GM19023 (cell line): ENCODE measurements around the gene PAFAH1B2.
"Not testable (repeated sequence)": the region's sequence is repeated elsewhere in the genome, so short reads cannot be mapped to it uniquely, and the experiment has no call there.

ENCODE experiments used
- ATAC-seq: cut with Tn5 transposase; IDR thresholded peaks from one replicate; pipeline ENCODE4 v1.9.1; 2021; ENCODE audit warnings: mild to moderate bottlenecking, moderate library complexity; ENCODE audit not compliant: unreplicated experiment

Gene PAFAH1B2

DNA sequence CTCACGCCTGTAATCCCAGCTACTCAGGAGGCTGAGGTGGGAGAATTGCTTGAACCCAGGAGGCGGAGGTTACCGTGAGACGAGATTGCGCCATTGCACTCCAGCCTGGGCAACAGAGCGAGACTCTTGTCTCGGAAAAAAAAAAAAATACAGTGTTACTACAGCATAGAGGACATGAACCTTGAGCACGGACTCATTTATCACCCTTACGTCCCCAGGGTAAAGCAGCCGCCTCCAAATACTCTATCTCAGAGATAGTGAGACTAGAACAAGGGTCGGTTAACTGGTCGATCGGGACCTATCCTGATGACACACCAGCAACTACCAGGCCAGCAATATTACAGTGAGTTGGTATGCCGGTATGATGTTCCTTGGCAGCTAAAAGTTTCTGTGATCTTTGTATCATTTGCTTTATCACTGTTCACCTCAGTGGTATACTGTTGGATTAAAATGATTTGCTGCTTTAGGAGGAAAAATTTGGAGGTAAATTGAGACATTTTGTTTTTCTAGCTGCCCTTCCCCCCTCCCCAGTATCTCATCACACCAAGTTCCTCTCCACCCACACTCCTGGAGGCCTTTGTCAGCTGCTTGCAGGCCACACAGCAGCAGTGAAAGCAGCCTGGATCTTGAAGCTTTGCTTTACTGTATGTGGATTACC lies 27.4 kb downstream of the PAFAH1B2 start:
- no peak for ATAC-seq

DNA sequence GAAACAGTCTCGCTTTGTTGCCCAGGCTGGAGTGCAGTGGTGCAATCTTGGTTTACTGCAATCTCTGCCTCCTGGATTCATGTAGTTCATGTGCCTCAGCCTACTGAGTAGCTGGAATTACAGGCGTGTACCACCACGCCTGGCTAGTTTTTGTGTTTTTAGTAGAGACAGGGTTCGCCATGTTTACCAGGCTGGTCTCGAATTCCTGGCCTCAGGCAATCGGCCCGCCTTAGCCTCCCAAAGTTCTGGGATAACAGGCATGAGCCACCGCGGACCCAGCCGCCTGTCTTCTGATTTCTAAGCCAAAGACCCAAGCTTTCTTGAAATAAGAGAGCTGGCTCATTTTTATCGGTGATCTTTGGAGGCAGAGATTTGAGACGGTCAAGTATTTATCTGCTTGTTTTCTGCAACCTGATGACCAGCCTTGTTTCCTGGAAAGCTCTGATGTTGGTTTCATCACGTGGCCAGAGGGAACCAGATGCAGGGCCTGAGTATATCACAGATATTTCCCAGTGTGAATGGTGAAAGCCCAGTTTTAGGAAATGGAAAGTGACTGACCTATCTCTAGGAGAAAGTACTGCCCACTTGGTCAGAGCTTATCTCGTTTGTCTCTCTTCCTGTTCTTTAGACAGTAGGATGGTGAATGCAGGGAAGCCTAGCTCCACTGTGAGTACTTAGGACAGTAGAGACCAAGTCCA lies 28.8 kb downstream of the PAFAH1B2 start:
- ATAC-seq = no peak

DNA sequence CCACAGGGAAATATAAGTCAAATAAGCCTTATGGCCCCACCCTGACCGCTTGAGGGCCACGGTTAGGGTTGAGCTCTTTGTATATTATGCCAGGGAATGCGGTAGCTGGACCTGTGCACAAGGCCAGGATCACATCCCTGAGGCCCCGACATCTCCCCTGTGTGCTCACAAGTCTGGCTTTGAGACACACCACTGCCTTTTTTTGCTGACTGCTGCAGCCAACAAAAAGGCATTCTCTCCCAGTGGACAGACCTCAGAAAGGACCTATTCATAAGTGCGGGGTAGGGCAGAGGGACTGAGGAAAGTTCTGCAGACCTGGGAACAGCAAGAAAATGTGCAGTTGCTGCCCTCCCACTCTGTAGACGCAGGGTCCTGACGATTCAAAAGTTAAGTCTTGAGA lies 31.0 kb downstream of the PAFAH1B2 start:
- no peak for ATAC-seq

DNA sequence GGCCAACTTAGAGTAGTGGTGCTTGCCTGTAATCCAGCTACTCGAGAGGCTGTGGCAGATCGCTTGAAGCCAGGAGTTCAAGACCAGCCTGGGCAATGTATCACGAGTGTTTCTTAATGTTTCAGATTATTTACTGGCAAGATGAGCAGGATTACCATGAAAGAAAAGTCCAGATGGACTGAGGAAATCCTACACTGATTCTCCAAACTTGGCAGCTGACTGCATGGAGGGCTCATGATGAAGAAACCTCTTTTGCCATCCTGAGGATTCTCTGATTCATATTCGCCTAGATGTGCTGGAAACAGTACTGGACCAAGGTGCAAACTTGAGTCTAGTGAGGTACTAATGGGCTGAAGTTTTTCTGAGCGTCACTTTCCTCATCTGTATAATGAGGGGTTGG lies 31.7 kb downstream of the PAFAH1B2 start:
- no peak for ATAC-seq

DNA sequence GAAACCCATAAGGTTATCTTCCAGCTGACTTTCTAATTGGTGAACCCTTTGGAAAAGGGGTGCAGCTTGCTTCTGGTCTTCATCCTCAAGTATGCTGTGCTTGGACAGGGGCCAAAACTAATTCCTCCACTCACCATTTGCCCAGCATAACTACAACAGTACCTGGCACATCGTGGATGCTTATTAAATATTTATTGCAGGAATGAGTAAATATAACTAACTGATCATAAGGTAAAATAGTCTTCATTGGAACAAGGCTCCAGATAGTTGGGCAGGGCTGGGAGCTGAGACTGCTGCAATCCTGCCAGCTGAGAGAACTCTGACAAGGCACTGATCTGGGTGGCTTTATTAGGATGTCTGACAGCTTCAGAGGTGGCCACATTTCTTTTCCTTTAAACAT lies 32.1 kb downstream of the PAFAH1B2 start:
- ATAC-seq = no peak

DNA sequence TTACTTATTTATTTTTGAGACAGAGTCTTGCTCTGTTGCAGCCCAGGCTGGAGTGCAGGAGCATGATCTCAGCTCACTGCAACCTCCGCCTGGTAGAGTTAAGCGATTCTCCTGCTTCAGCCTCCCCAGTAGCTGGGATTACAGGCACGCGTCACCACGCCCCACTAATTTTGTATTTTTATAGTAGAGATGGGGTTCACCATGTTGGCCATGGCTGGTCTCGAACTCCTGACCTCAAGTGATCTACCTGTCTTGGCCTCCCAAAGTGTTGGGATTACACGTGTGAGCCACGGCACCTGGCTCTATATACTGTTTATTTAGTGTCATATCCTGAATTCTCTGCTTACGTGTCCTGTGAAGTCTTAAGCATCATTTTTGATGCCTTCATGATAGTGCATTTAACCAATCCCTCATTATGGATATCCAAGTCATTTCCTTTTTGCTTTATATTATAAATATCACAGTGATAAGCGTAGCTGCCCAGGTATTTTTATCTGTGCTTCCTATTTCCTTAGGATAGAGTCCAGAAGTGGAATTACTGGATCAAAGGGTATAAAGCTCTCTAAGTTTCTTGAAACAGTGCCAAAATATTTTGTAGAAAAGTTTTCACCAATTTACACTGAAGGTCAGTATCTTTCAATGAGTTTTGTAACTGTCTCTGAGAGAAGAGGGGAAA lies 33.6 kb downstream of the PAFAH1B2 start:
- ATAC-seq = no peak

DNA sequence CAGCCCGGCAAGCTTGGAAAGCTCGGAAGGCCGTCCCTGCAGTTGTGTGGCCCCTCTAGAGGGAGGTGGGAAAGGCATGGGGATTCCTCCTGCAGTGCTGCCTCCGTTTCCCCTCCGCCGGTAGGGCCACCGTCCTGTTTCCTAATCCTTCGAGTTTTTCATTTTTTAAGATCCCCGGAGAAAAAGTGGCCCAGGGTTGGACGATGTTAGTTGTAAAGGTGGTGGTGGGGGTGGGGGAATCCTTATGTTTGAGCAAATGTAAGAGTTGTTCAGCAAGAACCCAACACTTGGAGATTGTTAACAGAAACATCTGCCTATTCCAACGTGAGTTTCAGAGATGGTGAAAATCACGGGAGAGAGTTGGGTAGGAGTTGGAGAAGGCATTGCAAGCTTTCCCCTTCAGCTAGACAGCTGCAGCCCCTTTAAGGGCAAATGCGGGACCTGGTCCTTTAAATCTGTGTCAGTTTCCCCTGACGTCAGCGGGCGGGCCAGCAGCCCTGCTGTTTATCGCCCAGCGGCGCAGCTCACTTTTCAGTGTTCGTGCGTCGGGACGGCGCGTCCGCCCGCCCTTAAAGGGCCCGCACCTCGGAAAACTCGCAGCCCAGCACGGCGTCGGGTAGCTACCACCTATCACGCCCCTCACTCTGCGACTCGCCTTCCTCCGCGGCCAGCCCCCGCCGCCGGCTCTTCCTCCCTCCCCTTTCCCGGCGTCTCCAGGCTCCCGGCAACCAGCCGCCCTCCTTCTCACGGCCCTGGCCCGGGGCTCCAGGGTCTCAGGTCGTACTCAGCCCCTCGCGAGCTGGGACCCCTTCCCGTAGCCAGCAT lies 34.3 kb downstream of the PAFAH1B2 start, which contains the start of gene SIDT2:
TSS of gene SIDT2 (plus strand) at position 534 of the 825 bp plus-strand sequence. CDS start 521 bp downstream, outside the sequence.
- peak; percentile 90 for ATAC-seq

DNA sequence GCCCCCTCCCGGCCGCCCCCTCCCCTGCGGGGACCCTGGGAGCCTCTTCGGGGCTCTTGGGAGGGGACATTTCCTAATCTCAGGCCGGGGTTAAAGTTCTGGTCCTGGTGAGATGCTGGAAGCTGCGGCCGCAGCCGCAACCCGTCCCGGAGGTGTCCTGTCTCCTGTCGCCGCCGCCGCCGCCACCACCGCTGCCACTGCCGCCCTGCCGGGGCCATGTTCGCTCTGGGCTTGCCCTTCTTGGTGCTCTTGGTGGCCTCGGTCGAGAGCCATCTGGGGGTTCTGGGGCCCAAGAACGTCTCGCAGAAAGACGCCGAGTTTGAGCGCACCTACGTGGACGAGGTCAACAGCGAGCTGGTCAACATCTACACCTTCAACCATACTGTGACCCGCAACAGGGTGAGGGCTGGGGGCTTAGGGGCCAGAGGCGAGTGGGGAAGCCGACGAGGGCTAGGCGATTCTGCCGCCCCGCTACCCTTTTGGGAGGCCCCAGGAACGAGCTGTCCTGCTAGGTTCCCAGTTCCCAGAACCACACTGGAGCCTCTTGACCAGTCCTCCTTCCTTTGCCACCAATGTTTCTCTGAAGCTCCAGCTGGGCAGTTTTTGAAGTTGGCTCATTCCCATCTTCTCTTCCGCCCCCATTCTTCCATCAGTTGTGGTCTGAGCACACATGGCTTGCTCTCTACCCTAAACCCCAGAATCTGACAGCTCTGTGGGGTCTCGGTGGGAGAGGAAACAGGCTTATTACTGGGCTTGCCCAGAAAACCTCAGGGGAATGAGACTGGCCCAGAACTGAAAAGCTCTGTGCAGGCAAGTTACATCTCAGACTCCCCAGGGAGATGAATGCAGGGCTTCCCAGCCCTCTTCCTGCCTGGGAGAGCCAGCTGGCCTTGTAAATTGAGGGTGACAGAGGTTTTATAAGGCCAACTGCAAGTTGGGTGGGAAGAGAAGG lies 35.2 kb downstream of the PAFAH1B2 start:
- ATAC-seq = peak; percentile 42

DNA sequence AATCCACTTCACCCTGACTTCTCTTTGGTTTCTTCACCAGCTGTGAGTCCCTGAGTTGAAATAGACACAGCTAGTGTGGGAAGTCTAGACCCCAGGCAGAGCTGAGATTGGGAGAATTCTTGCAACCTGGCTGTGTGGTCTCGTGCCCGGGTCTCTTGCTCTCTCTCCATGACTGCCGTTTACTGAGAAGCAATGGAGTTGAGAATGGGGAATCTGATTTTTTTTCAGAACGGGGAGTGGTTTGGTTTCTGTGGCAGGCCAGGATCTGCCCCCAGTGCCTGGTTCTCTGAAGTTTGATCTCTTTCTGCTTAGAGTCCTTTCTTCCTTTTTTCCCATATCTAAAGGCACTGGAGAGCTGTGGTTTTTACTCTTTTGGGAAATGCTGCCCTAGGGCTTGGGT lies 35.9 kb downstream of the PAFAH1B2 start:
- no peak for ATAC-seq

DNA sequence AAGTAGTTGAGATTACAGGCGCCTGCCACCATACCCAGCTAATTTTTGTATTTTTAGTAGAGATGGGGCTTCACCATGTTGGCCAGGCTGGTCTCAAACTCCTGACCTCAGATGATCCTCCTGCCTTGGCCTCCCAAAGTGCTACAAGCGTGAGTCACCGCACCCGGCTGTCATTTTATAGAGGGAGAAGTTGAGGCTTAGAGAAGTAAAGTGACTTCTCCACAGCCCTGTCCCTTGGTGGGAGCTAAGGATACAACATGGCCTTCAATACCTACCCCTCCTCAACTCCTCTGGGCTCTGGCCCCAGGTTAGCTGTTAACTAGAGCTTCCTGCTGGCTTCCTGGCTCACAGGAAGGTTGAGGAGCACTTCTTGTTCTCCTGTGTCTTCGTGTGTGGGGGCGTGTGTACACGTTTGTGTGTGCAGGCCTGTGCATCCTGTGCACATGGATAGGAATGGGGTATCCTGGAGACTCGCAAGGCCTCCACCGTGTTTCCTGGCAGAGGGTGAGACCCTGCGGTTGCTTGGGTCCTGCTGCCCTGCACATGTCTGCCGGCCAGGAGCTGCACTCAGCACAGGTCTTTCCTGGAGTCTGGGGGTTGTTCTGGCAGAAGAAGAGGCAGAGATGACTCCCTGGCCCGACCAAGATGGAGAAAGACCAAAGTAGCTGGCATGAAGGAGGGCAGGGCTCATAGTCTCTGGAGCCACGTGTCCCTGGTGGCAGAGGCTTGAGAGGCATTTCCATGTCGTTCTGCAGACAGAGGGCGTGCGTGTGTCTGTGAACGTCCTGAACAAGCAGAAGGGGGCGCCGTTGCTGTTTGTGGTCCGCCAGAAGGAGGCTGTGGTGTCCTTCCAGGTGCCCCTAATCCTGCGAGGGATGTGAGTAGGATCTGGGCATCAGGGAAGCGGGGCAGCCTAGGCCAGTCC lies 36.8 kb downstream of the PAFAH1B2 start:
- ATAC-seq = no peak

DNA sequence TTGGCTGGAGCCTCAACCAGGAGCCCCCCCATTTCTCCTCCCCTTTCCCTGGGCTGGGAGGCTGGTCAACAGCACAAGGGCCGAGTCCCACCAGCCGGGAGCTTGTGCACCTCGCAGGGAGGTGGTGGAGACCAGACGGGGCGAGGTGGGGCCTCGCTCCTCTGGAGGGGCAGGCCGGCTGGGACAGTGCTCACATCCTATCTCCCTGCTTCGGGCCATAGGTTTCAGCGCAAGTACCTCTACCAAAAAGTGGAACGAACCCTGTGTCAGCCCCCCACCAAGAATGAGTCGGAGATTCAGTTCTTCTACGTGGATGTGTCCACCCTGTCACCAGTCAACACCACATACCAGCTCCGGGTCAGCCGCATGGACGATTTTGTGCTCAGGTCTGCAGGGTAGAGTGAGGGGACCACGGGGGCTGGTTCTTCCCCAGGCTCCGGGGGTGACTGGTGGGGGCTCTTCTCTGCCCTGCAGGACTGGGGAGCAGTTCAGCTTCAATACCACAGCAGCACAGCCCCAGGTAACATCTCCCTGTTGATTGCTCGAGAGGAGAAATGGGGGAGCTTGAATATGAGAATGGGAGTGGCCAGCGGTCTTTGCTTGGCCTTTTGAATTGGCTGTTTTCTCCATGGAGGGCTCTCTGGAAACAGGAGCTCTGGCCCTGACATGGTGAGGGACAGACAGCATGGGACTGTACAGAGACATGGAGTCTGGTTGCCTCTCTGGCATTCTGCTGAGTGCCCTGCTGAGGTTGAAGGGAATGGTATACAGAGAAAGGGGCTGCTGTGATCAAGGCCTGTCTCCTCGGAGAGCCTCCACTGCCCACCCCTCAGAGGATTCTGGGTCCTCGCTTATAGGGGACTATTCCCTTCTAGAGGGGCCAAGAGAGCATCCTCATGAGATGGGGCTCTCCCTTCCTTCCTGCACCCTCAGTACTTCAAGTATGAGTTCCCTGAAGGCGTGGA lies 37.8 kb downstream of the PAFAH1B2 start:
- no peak for ATAC-seq

DNA sequence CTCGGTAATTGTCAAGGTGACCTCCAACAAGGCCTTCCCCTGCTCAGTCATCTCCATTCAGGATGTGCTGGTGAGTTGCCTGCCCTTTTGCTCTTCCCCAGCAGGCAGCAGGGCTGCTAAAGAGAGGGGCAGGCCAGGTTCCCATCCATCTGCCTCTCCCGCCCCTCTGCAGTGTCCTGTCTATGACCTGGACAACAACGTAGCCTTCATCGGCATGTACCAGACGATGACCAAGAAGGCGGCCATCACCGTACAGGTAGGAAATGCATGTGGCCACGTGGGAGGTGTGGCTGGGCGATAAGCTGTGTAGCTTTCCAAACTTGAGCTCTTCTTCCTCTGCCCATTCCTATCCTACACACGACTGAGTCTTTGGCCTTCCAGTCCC lies 38.5 kb downstream of the PAFAH1B2 start:
- no peak for ATAC-seq

DNA sequence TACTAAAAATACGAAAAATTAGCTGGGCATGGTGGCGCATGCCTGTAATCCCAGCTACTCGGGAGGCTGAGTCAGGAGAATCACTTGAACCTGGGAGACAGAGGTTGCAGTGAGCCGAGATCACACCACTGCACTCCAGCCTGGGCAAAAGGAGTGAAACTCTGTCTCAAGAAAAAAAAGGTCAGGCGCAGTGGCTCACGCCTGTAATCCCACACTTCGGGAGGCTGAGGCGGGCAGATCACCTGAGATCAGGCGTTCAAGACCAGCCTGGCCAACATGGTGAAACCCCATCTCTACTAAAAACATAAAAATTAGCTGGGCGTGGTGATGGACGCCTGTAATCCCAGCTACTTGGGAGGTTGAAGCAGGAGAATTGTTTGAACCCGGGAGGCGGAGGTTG lies 39.1 kb downstream of the PAFAH1B2 start:
- ATAC-seq = not testable (repeated sequence)

DNA sequence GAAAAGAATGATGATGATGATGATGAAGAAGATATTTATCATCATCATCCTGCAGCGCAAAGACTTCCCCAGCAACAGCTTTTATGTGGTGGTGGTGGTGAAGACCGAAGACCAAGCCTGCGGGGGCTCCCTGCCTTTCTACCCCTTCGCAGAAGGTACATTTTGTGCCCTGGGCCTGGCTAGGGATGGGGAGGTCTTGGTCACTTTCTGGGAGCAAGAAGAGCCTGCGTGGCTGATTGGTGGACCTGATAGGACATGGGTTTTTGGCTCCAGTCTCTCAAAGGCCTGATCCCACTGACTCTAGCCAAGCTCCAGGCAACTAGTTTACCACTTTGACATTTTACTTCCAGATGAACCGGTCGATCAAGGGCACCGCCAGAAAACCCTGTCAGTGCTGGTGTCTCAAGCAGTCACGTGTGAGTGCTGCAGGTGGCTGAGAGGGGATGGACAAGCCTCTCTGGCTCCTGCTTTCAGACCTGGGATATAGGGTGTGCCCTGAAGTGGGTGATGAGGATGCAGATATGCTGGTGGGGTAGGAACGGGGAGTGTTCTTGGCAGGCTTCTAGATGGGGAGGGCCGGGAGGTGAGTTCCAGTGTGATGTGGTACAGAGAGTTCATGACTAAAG lies 39.8 kb downstream of the PAFAH1B2 start:
- no peak for ATAC-seq

DNA sequence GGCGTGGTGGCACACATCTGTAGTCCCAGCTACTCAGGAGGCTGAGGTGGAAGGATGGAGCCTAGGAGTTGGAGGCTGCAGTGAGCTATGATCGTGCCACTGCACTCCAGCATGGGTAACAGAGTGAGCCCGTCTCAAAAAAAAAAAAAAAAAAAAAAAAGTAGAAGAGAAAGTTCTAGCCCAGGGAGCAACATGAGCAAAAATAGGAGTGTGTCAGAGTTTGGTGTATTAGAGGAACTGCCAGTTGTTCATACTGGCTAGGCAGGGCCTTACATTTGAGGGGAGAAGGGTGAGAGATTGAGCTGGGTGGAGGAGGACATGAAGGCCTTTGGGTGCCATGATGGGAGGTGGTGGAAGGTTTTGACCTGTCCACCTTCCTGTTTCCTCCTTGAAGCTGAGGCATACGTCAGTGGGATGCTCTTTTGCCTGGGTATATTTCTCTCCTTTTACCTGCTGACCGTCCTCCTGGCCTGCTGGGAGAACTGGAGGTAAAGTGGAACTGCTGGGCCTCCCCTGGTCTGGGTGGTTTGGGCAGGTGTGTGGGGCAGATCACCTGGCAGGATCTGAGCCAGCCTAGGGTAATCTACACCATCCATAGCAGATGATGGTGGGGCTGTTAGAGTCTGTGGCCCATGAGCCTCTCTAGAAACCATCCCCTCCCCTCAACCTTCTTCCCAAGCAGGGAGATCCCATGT lies 41.8 kb downstream of the PAFAH1B2 start:
- no peak for ATAC-seq

DNA sequence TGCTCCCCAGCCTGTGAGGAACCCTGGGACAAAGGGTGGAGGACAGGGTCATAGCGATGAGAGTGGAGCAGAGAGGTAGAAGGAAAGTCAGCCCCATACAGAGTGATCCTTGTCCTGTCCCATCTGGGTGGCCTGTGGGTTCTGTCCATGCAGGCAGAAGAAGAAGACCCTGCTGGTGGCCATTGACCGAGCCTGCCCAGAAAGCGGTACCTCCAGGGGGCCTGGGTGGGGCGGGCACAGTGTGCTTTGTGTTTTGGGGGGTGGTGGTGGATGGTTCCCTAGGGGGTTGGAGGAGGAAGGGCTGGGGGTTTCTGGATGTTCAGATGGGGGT lies 42.3 kb downstream of the PAFAH1B2 start:
- no peak for ATAC-seq

DNA sequence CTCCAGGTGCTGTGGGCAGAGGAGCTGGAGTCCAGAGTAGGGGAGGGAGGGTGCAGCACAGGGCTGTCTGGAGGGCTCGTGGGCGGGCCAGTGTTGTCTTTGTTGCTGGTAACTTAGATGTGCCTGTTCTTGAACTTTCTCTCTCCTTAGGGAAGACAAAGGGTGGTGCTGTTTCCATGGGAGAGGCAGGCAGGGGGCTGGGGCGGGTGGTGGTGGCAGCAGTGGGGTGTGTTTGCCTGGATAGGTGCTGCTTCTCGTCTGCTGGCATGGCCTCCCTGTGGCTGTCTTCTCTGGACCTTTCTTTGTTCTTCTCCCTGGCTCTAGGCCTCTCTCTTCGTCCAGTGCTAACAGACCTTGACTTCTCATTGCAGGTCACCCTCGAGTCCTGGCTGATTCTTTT lies 42.9 kb downstream of the PAFAH1B2 start:
- ATAC-seq = no peak
